Measurements from ENCODE around the gene MRPL42. TPM values are rescaled to one million over a fixed set of nuclear protein-coding genes. Genes with fewer than 3 reads are reported as not detected.
A peak's percentile ranks its signal among the peaks of the same experiment; 100 is the strongest.

MRPL42 gene
- total RNA-seq, 4 donors from 2014 or later, result 21.6 to 44.2 (median 34.8) TPM

- H3K36me3 ChIP-seq, result no peaks in the 10 kb centered on the region
- intact Hi-C loops (cut with DNase I), result no loop called here
- DNase-seq (ENCODE audit: extremely low spot score), result no peak
- no peaks in the 10 kb centered on the region for H3K9me3 ChIP-seq
- WGBS, result 41% methylated on average over 8 of the region's 8 CpGs
- no peak overlapping the region for H3K4me3 ChIP-seq
- H3K4me1 ChIP-seq, result peaks cover 58 to 86% (median 84%) of the 10 kb centered on the region in 4 donors
- TF ChIP-seq, protein P1, sequence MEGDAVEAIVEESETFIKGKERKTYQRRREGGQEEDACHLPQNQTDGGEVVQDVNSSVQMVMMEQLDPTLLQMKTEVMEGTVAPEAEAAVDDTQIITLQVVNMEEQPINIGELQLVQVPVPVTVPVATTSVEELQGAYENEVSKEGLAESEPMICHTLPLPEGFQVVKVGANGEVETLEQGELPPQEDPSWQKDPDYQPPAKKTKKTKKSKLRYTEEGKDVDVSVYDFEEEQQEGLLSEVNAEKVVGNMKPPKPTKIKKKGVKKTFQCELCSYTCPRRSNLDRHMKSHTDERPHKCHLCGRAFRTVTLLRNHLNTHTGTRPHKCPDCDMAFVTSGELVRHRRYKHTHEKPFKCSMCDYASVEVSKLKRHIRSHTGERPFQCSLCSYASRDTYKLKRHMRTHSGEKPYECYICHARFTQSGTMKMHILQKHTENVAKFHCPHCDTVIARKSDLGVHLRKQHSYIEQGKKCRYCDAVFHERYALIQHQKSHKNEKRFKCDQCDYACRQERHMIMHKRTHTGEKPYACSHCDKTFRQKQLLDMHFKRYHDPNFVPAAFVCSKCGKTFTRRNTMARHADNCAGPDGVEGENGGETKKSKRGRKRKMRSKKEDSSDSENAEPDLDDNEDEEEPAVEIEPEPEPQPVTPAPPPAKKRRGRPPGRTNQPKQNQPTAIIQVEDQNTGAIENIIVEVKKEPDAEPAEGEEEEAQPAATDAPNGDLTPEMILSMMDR (IDR thresholded peaks at IDR 0.05), result no peak
- peak overlapping the region; percentile 9 to 45 (median 26) for H3K27ac ChIP-seq (replicated peaks in 1 of 4)
- H3K27me3 ChIP-seq, result no peaks in the 10 kb centered on the region
Observed at GRCh38 chr12:93425736-93426411, 41.4 kb upstream of the MRPL42 start.

DNA sequence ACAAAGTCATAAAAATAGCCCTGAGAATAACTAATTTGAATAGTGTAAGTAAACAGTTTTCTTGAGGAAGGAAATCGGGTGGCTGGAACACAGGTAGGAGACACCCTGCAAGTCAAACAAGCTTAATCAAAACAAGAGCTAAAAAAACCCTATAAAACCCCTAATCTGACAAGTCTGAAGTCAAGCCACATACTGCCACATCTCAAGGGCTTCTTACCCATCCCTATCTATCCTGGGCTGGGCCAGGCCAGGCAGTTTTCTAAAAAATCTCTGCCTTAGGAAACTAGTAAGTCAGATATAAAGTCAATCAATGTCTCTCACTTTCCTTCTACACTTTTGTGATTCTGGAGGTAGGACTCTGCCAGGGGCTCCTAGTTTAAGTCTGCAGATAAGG, 40.9 kb upstream of the MRPL42 start:
- H3K4me3 ChIP-seq, result no peak overlapping the region
- peak overlapping the region; percentile 23 to 47 (median 36) for H3K27ac ChIP-seq (replicated peaks in 1 of 4)
- intact Hi-C loops (cut with DNase I), result no loop called here
- TF ChIP-seq POLR2AphosphoS5 (IDR thresholded peaks at IDR 0.05) (no peak), EP300 (IDR thresholded peaks at IDR 0.05) (no peak), POLR2A (IDR thresholded peaks at IDR 0.05; ENCODE audit: low read depth) (no peak)
- TF ChIP-seq, protein P1 (IDR thresholded peaks at IDR 0.05), result no peak
- H3K4me1 ChIP-seq, result peaks cover 58 to 91% (median 84%) of the 10 kb centered on the region in 4 donors
- 25% methylated on average over 1 of the region's 1 CpG for WGBS
- H3K36me3 ChIP-seq, result no peaks in the 10 kb centered on the region
- H3K9me3 ChIP-seq, result no peaks in the 10 kb centered on the region
- H3K27me3 ChIP-seq, result no peaks in the 10 kb centered on the region
- DNase-seq (ENCODE audit: extremely low spot score), result no peak

DNA sequence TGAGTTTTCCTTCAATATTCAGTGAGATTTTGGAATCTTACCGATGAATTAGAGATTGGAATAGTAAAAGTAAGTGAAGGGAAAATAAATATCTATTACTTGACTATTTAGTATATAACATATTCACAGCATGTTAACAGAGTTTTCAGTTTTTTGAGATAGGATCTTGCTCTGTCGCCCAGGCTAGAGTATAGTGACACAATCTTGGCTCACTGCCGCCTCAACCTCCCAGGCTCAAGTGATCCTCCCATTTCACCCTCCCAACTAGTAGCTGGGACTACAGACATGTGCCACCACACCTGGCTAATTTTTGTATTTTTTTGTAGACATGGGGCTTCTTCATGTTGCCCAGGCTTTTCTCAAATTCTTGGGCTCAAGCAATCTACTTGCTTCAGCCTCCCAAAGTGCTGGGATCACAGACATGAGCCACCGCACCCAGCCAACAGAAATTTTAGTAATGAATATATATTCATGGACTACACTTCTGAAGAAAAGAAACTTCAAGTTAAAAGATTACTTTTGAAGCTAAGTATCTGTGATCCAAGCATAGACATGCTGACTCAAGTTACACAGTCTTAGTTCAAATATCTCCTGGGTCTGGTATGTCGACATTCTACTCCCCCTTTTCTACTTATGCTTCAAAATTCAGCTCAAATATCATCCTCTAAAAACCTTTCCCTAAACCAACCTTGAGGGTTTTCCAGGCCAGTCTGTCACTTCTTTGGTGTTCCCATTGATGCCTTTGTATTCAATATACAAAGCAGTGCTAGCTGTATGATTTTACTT, 39.3 kb upstream of the MRPL42 start:
- no peak for TF ChIP-seq POLR2AphosphoS5 (IDR thresholded peaks at IDR 0.05)
- TF ChIP-seq, protein P1 (IDR thresholded peaks at IDR 0.05), result no peak
- no peak for TF ChIP-seq POLR2A (IDR thresholded peaks at IDR 0.05; ENCODE audit: low read depth)
- no peak for TF ChIP-seq EP300 (IDR thresholded peaks at IDR 0.05)
- no peak for DNase-seq (ENCODE audit: extremely low spot score)
- 77% methylated on average over 5 of the region's 5 CpGs for WGBS
- intact Hi-C loops (cut with DNase I), result no loop called here
- no peak overlapping the region for H3K4me3 ChIP-seq
- peak overlapping the region; percentile 5 to 50 (median 16) for H3K27ac ChIP-seq (replicated peaks in 1 of 4)
- no peaks in the 10 kb centered on the region for H3K27me3 ChIP-seq
- no peaks in the 10 kb centered on the region for H3K36me3 ChIP-seq
- H3K4me1 ChIP-seq, result peaks cover 52 to 91% (median 80%) of the 10 kb centered on the region in 4 donors
- no peaks in the 10 kb centered on the region for H3K9me3 ChIP-seq

DNA sequence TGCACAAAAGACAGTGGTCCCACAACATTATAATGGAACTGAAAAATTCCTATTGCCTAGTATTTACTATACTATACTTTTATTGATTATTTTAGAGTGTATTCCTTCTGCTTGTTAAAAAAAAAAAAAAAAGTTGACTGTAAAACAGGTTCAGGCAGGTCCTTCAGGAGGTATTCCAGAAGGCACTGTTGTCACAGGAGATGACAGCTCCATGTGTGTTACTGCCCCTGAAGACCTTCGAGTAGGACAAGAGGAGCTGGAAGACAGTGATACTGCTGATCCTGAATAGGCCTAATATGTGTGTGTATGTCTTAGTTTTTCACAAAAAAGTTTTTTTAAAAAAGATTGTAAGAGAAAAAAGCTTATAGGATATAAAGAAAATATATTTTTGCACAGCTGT, 37.9 kb upstream of the MRPL42 start:
- TF ChIP-seq, protein P1 (IDR thresholded peaks at IDR 0.05), result no peak
- Histone ChIP-seq H3K4me3 (no peak overlapping the region), H3K4me1 (peaks cover 55 to 87% (median 80%) of the 10 kb centered on the region in 4 donors), H3K27me3 (no peaks in the 10 kb centered on the region), H3K9me3 (no peaks in the 10 kb centered on the region), H3K27ac (replicated peaks in 1 of 4) (no peak overlapping the region), H3K36me3 (no peaks in the 10 kb centered on the region)
- intact Hi-C loops (cut with DNase I), result no loop called here
- DNase-seq (ENCODE audit: extremely low spot score), result no peak
- 87% methylated on average over 1 of the region's 1 CpG for WGBS

Data from esophagus muscularis mucosa (tissue), 4 donors.